ENCODE results near the gene ILDR1.

The ILDR1 gene

DNA sequence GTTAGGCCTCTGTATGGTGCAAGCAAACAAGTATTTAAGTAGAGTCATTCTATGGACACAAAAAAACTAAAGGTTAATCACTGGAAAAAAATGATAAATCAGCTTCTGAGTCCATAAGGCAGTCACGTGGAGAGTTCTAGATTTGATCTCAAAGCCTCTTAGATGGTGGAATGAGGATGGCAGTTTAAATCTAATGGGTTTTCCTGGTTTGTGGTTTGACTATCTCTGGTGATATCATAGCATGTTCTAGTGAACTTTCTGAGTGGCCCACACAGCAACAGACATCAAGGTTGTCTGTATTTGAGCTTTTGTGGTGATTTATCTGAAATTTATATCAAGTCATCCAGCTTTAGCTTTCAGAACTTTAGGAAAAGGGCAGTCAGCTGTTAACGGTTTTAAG, 52.4 kb downstream of the ILDR1 start:
- Histone ChIP-seq H3K27me3 (ENCODE audit: control insufficient read depth, low read length) (no peaks in the 10 kb centered on the region), H3K9me2 (replicated peaks; ENCODE audit: control insufficient read depth, low read length) (no peaks in the 10 kb centered on the region), H3K4me2 (ENCODE audit: low read length) (no peak overlapping the region), H3K36me3 (ENCODE audit: control insufficient read depth, low read length) (no peaks in the 10 kb centered on the region), H3F3A (ENCODE audit: control insufficient read depth, insufficient read depth) (no peaks in the 10 kb centered on the region), H3K4me1 (ENCODE audit: control insufficient read depth, low read length) (no peaks in the 10 kb centered on the region), H3K9me3 (ENCODE audit: control insufficient read depth, insufficient read depth, low read length) (peaks cover 3% of the 10 kb centered on the region; the same call in 1 of the 2 replicates), H3K4me3 (ENCODE audit: low read length) (no peak overlapping the region), H3K79me2 (ENCODE audit: control insufficient read depth, low read length) (no peaks in the 10 kb centered on the region), H4K20me1 (ENCODE audit: control insufficient read depth, insufficient read depth, low read depth, low read length) (no peaks in the 10 kb centered on the region), H3K27ac (ENCODE audit: low read depth, low read length) (no peak overlapping the region)
- TF ChIP-seq, protein P1, sequence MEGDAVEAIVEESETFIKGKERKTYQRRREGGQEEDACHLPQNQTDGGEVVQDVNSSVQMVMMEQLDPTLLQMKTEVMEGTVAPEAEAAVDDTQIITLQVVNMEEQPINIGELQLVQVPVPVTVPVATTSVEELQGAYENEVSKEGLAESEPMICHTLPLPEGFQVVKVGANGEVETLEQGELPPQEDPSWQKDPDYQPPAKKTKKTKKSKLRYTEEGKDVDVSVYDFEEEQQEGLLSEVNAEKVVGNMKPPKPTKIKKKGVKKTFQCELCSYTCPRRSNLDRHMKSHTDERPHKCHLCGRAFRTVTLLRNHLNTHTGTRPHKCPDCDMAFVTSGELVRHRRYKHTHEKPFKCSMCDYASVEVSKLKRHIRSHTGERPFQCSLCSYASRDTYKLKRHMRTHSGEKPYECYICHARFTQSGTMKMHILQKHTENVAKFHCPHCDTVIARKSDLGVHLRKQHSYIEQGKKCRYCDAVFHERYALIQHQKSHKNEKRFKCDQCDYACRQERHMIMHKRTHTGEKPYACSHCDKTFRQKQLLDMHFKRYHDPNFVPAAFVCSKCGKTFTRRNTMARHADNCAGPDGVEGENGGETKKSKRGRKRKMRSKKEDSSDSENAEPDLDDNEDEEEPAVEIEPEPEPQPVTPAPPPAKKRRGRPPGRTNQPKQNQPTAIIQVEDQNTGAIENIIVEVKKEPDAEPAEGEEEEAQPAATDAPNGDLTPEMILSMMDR (IDR thresholded peaks at IDR 0.05; ENCODE audit: low read depth, low read length, poor library complexity, severe bottlenecking), result no peak
- TF ChIP-seq EZH2phosphoT487 (IDR thresholded peaks at IDR 0.05; ENCODE audit: borderline replicate concordance, low read length), result no peak

DNA sequence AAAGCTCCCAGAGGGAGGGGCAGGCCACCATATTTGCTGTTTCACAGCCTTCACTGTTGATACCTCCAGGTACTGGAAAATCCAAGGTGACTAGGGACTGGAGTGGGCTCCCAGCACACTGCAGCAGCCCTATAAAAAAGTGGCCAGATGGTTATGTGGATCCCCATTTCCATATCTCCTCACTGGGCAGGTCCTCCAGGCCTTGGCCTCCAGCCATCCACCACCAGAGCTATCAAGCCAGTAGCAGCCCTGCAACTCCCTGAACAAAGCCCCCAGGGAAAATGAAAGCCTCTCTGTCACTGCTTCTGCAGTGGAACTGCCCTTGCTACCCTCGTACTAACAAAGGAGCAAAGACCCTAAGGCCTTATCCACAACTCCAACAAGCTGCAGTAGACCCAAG, 58.4 kb downstream of the ILDR1 start:
- Histone ChIP-seq H3K4me2 (ENCODE audit: low read length) (no peak overlapping the region), H3K36me3 (ENCODE audit: control insufficient read depth, low read length) (peaks cover 3% of the 10 kb centered on the region), H3K27ac (ENCODE audit: low read depth, low read length) (no peak overlapping the region), H3K4me3 (ENCODE audit: low read length) (no peak overlapping the region), H3K4me1 (ENCODE audit: control insufficient read depth, low read length) (no peaks in the 10 kb centered on the region), H3F3A (ENCODE audit: control insufficient read depth, insufficient read depth) (peaks cover 11% of the 10 kb centered on the region), H4K20me1 (ENCODE audit: control insufficient read depth, insufficient read depth, low read depth, low read length) (no peaks in the 10 kb centered on the region), H3K79me2 (ENCODE audit: control insufficient read depth, low read length) (no peaks in the 10 kb centered on the region), H3K27me3 (ENCODE audit: control insufficient read depth, low read length) (no peaks in the 10 kb centered on the region), H3K9me2 (replicated peaks; ENCODE audit: control insufficient read depth, low read length) (no peaks in the 10 kb centered on the region), H3K9me3 (ENCODE audit: control insufficient read depth, insufficient read depth, low read length) (no peaks in the 10 kb centered on the region)
- TF ChIP-seq, protein P1 (IDR thresholded peaks at IDR 0.05; ENCODE audit: low read depth, low read length, poor library complexity, severe bottlenecking), result no peak
- TF ChIP-seq EZH2phosphoT487 (IDR thresholded peaks at IDR 0.05; ENCODE audit: borderline replicate concordance, low read length), result no peak

DNA sequence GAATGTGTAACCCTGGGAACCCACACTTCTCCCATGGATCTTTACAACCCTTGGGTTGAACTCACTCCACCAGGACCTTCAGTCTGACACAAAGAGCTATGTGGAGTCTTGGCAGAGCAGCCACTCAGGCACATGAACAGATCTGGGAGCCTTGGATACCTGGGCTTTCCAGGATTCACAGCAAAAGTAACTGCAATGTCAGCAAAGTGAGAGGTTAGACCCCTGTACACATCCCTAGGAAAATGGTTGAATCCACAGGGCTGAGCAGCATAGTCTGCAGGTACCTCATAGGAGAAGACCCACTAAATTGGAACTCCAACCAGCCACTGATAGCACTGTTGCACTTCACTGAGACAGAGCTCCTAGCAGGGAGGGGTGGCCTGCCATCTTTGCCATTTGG, 59.6 kb downstream of the ILDR1 start:
- no peak overlapping the region for H3K27ac ChIP-seq (ENCODE audit: low read depth, low read length)
- no peaks in the 10 kb centered on the region for H4K20me1 ChIP-seq (ENCODE audit: control insufficient read depth, insufficient read depth, low read depth, low read length)
- no peak overlapping the region for H3K4me2 ChIP-seq (ENCODE audit: low read length)

More for the DNA sequence above, 59.6 kb downstream of the ILDR1 start:
- Histone ChIP-seq H3K9me3 (ENCODE audit: control insufficient read depth, insufficient read depth, low read length) (no peaks in the 10 kb centered on the region), H3K9me2 (replicated peaks; ENCODE audit: control insufficient read depth, low read length) (no peaks in the 10 kb centered on the region), H3F3A (ENCODE audit: control insufficient read depth, insufficient read depth) (peaks cover 11% of the 10 kb centered on the region), H3K36me3 (ENCODE audit: control insufficient read depth, low read length) (peaks cover 9% of the 10 kb centered on the region), H3K4me3 (ENCODE audit: low read length) (no peak overlapping the region), H3K4me1 (ENCODE audit: control insufficient read depth, low read length) (no peaks in the 10 kb centered on the region), H3K79me2 (ENCODE audit: control insufficient read depth, low read length) (no peaks in the 10 kb centered on the region), H3K27me3 (ENCODE audit: control insufficient read depth, low read length) (no peaks in the 10 kb centered on the region)
- no peak for TF ChIP-seq EZH2phosphoT487 (IDR thresholded peaks at IDR 0.05; ENCODE audit: borderline replicate concordance, low read length)
- TF ChIP-seq, protein P1 (IDR thresholded peaks at IDR 0.05; ENCODE audit: low read depth, low read length, poor library complexity, severe bottlenecking), result no peak

Measured in DOHH2 (cell line).